ENCODE results near the gene DHX38.
"Not testable (repeated sequence)": the region's sequence is repeated elsewhere in the genome, so short reads cannot be mapped to it uniquely, and the experiment has no call there.

The DHX38 gene

GRCh38 chr16:72093448-72094265 lies at the start of gene DHX38, which contains the start of gene TXNL4B:
DHX38 (plus strand) TSS chr16:72093847; CDS start chr16:72096158, 2,311 bp downstream.
TXNL4B (minus strand) TSS chr16:72093620; CDS start chr16:72090749, 2,871 bp downstream.
- DNase-seq, result peak; percentile 97

- no peak for DNase-seq
These were observed 49.4 kb upstream of the DHX38 start for GRCh38 chr16:72044296-72044695.

GRCh38 chr16:72044825-72045359 lies 48.8 kb upstream of the DHX38 start:
- no peak for DNase-seq

GRCh38 chr16:72049110-72049509 lies 44.5 kb upstream of the DHX38 start:
- DNase-seq, result no peak

GRCh38 chr16:72050769-72051464 lies 42.7 kb upstream of the DHX38 start:
- no peak for DNase-seq

GRCh38 chr16:72051818-72052217 lies 41.8 kb upstream of the DHX38 start:
- no peak for DNase-seq

- not testable (repeated sequence) for DNase-seq
These were observed 39.3 kb upstream of the DHX38 start, which contains the start of gene HP for GRCh38 chr16:72054254-72054847. HP (plus strand) TSS chr16:72054505; CDS start chr16:72054653, 148 bp downstream.

- DNase-seq, result no peak
These were observed 37.7 kb upstream of the DHX38 start for GRCh38 chr16:72055911-72056310.

GRCh38 chr16:72057313-72057712 lies 36.3 kb upstream of the DHX38 start:
- not testable (repeated sequence) for DNase-seq

- not testable (repeated sequence) for DNase-seq
These were observed 34.6 kb upstream of the DHX38 start for GRCh38 chr16:72059060-72059459.

GRCh38 chr16:72060405-72060804 lies 33.2 kb upstream of the DHX38 start:
- DNase-seq, result no peak

- no peak for DNase-seq
These were observed 32.1 kb upstream of the DHX38 start for GRCh38 chr16:72061564-72061963.

- DNase-seq, result no peak
These were observed 29.2 kb upstream of the DHX38 start for GRCh38 chr16:72064361-72064894.

GRCh38 chr16:72066747-72067146 lies 26.9 kb upstream of the DHX38 start:
- DNase-seq, result peak; percentile 28

GRCh38 chr16:72068930-72069329 lies 24.7 kb upstream of the DHX38 start:
- DNase-seq, result no peak

- no peak for DNase-seq
These were observed 20.9 kb upstream of the DHX38 start for GRCh38 chr16:72072514-72073342.

GRCh38 chr16:72073560-72074230 lies 20.0 kb upstream of the DHX38 start:
- no peak for DNase-seq

- DNase-seq, result not testable (repeated sequence)
These were observed 18.6 kb upstream of the DHX38 start for GRCh38 chr16:72075067-72075466.

- DNase-seq, result not testable (repeated sequence)
These were observed 16.5 kb upstream of the DHX38 start for GRCh38 chr16:72076991-72077706.

GRCh38 chr16:72083778-72084404 lies 9.8 kb upstream of the DHX38 start:
- DNase-seq, result no peak
